GM12878 (cell line): Measurements from ENCODE around the gene BMERB1.

Experiments used
- ETV6 ChIP-seq, 2 experiments: fragments of 450-650 bp in 1 of 2; IDR thresholded peaks in 1 of 2; conservative IDR thresholded peaks in 1 of 2; 2 replicates each; pipeline ENCODE4 v1.6.1; 2014; ENCODE audit warnings: antibody characterized with exemption in 1 of 2, borderline replicate concordance in 1 of 2, low read depth in 1 of 2, mild to moderate bottlenecking in 1 of 2, moderate library complexity in 1 of 2
- JUNB ChIP-seq: IDR thresholded peaks from 2 replicates; pipeline ENCODE4 v1.6.1; 2016; ENCODE audit warnings: antibody characterized with exemption, mild to moderate bottlenecking
- LARP7 ChIP-seq: fragments of 450-650 bp; IDR thresholded peaks from 2 replicates; pipeline ENCODE4 v1.6.1; 2017; ENCODE audit warnings: mild to moderate bottlenecking
- POLR2A ChIP-seq: IDR thresholded peaks from 2 replicates; pipeline ENCODE4 v1.6.1; 2011; ENCODE audit warnings: low read depth, mild to moderate bottlenecking, low read length
- TAF1 ChIP-seq: IDR thresholded peaks from 2 replicates; pipeline ENCODE4 v1.6.1; 2011; ENCODE audit warnings: mild to moderate bottlenecking, low read depth, low read length, borderline replicate concordance
- TF ChIP-seq, protein P1 (sequence below), 3 experiments: IDR thresholded peaks in 2 of 3; conservative IDR thresholded peaks in 1 of 3; 2 replicates each; pipeline ENCODE4 v1.5.1; 2011; ENCODE audit warnings: low read depth in 3 of 3, low read length in 3 of 3, mild to moderate bottlenecking in 3 of 3, control low read depth in 2 of 3, moderate library complexity in 2 of 3, inconsistent platforms in 1 of 3, mixed read lengths in 1 of 3; ENCODE audit not compliant: control insufficient read depth in 2 of 3, insufficient read depth in 1 of 3; ENCODE audit errors: extremely low read depth in 1 of 3

DNA sequence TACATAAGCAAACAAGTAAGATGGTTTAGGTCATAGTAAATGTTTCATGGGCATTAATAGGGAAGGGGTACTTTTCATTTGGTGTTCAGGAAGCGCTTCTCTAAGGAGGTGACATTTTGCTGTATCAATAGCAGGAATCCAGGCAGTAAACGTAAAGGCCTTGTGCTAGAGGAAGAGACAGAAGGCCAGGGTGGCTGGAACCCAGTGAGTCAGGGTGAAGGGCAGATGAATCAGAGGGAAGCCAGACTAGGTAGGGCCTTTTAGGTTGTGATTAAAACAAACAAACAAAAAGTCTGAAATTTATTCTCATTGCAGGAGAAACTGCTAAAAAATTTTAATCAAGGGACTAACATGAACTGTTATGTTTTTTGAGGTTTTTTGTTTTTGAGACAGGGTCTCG lies 6.5 kb downstream of the BMERB1 start:
- TF ChIP-seq TAF1 (no peak), POLR2A (no peak), JUNB (no peak), ETV6 (conservative IDR thresholded peaks at IDR 0.05 in 1 of 2, IDR thresholded peaks at IDR 0.05 in 1 of 2; ENCODE audit: borderline replicate concordance in 1 of 2, low read depth in 1 of 2) (no peak), LARP7 (no peak)
- TF ChIP-seq, protein P1, sequence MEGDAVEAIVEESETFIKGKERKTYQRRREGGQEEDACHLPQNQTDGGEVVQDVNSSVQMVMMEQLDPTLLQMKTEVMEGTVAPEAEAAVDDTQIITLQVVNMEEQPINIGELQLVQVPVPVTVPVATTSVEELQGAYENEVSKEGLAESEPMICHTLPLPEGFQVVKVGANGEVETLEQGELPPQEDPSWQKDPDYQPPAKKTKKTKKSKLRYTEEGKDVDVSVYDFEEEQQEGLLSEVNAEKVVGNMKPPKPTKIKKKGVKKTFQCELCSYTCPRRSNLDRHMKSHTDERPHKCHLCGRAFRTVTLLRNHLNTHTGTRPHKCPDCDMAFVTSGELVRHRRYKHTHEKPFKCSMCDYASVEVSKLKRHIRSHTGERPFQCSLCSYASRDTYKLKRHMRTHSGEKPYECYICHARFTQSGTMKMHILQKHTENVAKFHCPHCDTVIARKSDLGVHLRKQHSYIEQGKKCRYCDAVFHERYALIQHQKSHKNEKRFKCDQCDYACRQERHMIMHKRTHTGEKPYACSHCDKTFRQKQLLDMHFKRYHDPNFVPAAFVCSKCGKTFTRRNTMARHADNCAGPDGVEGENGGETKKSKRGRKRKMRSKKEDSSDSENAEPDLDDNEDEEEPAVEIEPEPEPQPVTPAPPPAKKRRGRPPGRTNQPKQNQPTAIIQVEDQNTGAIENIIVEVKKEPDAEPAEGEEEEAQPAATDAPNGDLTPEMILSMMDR (IDR thresholded peaks at IDR 0.05 in 2 of 3, conservative IDR thresholded peaks at IDR 0.05 in 1 of 3; ENCODE audit: control insufficient read depth in 2 of 3, extremely low read depth in 1 of 3, insufficient read depth in 1 of 3, low read depth in 3 of 3, low read length in 3 of 3) = no peak
